Head of caudate nucleus (tissue), 42 donors: ENCODE measurements around the gene RAB5B.
A peak's percentile ranks its signal among the peaks of the same experiment; 100 is the strongest.
"Not testable (repeated sequence)": the region's sequence is repeated elsewhere in the genome, so short reads cannot be mapped to it uniquely, and the experiment has no call there.

Experiments used
- DNase-seq, 42 donors: peaks; one replicate each; pipeline versions ENCODE4 v3.0.0 to v3.0.0-alpha.2; 2020 to 2021; ENCODE audit warnings: mixed read lengths in 7 of 42
- intact Hi-C: fragments of 100-400 bp; cut with DNase I; formaldehyde crosslinking; loops from one replicate; pipeline ENCODE4 v1.15.0; 2022

The RAB5B gene

DNA sequence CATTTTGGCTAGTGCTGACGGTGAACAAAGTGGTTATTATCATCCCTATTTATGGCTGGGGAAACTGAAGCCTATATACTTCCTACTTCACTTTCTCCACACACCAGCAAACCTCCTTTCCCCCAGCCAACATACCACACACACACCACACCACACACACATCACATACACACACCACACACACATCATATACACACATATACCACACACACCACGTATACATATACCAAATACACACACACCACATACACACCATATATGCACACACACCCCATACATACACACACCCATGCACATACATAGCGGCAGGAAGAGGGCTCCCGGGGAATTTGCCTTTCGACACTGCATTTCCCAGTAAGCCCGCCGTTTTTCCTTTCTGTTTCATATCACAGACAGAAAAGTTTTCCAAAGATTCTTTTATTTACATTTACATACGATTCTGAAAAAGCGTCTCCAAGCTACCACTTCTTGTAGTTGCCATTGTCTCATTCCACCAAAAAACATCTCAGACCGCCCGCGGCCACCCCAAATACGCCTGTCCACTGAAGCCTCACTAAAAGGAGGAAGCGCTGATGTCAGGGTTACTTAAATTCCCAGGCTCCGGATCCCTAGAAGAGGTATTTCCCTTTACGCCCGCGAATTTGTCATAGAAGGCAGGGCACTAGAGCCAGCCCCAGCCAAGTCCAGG is 823 bp upstream of the RAB5B start:
- intact Hi-C loops = loop anchor here (5.0 kb wide), 1 partner anchor 46 kb away; the partner anchor contains the start of gene PYM1
- DNase-seq = peak in 13 of 42 donors; percentile 3 to 48 (median 31)

GRCh38 chr12:55974308-55974730 is 441 bp downstream of the RAB5B start:
- DNase-seq = peak in 11 of 42 donors; percentile 15 to 57 (median 31)
- intact Hi-C loops = loop anchor here (5.0 kb wide), 1 partner anchor 47 kb away; the partner anchor contains the start of gene PYM1

DNA sequence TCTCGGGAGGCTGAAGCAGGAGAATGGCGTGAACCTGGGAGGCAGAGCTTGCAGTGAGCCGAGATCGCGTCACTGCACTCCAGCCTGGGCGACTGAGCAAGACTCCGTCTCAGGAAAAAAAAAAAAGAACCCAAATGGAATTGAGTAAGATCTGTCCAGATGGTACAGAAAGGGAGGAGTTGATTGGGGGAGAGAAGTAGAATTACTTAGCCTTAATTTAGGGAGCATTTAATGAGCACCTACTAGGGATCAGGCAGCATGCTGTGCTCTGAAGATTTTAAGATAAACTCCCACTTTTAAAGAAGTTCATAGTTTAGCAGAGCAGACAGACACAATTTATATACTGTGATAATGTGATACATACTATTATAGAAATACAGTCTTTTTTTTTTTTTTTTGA is 4.5 kb downstream of the RAB5B start:
- intact Hi-C loops = no loop called here
- no peak for DNase-seq

DNA sequence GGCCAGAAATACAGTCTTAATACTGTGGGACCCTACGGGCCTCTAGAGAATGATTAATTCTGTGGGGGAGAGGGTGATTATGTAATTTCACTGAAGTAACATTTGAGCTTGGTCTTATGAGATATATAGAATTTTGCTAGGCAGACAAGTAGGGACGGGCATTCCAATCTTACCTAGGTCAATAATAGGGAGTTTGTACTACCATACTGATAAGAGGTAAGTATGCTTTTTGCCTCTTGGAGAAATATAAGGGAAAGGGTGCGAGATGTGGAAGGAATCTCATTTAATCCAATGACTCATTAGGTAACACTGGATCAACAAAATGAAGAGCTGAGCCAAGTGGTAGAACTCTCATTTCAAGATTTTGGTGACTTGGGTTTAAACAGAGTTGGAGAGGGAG is 5.2 kb downstream of the RAB5B start:
- no peak for DNase-seq
- intact Hi-C loops = no loop called here

- DNase-seq = peak in 35 of 42 donors; percentile 5 to 80 (median 53)
- intact Hi-C loops = not testable (repeated sequence)
Observed at GRCh38 chr12:55981882-55982281, 8.0 kb downstream of the RAB5B start.

GRCh38 chr12:55982319-55982936 is 8.6 kb downstream of the RAB5B start:
- no peak for DNase-seq
- intact Hi-C loops = no loop called here

- DNase-seq = no peak
- intact Hi-C loops = no loop called here
Observed at GRCh38 chr12:55983232-55983842, 9.5 kb downstream of the RAB5B start.

- DNase-seq = no peak
- intact Hi-C loops = no loop called here
Observed at GRCh38 chr12:55984861-55985260, 11.0 kb downstream of the RAB5B start.

DNA sequence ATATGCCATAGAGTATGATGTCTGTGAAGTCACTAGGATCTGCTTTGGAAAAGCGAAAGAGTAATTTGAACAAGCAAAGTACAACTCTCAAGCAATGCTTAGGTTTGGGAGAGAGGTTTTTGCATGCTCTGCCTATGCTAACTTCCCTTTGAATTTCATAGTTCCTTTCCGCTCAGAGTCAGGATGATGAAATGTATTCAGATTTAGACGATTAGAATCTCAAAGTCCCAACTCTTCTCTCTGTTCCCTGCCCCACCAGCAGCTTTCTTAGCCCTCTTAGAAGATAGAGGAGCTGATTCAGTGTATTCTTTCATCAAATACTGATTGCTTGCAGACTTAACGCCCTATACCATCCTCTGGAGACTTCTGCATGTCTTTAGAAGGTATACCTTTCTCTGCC is 11.5 kb downstream of the RAB5B start:
- intact Hi-C loops = no loop called here
- no peak for DNase-seq

- DNase-seq, intact Hi-C loops: not testable (repeated sequence)
Observed at GRCh38 chr12:55985976-55986375, 12.1 kb downstream of the RAB5B start.

GRCh38 chr12:55991110-55991509 is 17.2 kb downstream of the RAB5B start:
- no peak for DNase-seq
- intact Hi-C loops = loop anchor here (10.0 kb wide), 1 partner anchor 114 kb away; the partner anchor contains the start of gene PA2G4

- intact Hi-C loops = loop anchor here (10.0 kb wide), 1 partner anchor 111 kb away; the partner anchor contains the start of gene PA2G4
- DNase-seq = no peak
Observed at GRCh38 chr12:55993230-55993853, 19.5 kb downstream of the RAB5B start.

DNA sequence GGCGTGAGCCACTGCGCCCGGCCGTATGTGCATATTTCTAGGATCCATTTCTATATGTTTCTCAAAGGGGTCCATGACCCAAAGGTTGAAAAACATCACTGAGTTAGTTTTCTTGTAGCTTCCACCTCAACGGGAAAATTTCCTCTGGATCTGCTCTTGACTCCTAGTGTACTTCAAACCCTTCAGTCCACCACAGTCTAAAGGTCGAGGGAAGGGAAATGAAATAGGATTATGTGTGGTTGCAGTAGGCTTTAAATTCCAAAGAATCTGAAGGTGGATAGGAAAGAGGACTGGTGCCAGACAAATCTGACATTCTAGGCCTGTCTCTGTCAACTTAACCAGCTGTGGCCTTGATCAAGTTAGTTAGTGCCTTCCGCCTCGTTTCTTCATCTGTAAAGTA is 21.5 kb downstream of the RAB5B start:
- DNase-seq = no peak
- intact Hi-C loops = loop anchor here (5.0 to 10.0 kb wide), 2 partner anchors 47 to 109 kb away; partner anchors contain the start of genes PA2G4 and RPS26

- intact Hi-C loops = loop anchor here (5.0 to 10.0 kb wide), 2 partner anchors 46 to 109 kb away; partner anchors contain the start of genes PA2G4 and RPS26
- DNase-seq = peak in 41 of 42 donors; percentile 33 to 87 (median 65)
Observed at GRCh38 chr12:55996201-55996714, 22.4 kb downstream of the RAB5B start.

GRCh38 chr12:55996715-55997534 is 23.0 kb downstream of the RAB5B start, which contains the start of gene SUOX:
Gene SUOX (plus strand): TSS chr12:55997276. CDS start chr12:56002222, 4,946 bp downstream.
- intact Hi-C loops = loop anchor here (5.0 to 10.0 kb wide), 2 partner anchors 45 to 108 kb away; partner anchors contain the start of genes PA2G4 and RPS26
- DNase-seq = peak; percentile 89 to 99 (median 98)

DNA sequence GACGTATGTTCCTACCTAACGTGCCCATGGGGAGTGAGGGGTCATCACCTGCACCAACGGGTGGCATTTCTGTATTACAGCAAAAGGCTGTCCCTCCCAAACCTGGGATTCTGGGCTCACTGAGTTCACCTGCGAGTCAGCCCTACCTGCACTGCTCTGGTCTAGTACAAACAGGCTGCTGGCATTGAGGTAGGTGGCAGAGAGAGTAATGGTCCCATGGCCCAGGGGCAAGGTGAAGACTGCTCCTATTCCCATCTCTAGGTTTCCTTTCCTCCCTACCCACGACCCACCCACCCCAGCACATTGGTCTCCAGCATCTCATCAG is 23.6 kb downstream of the RAB5B start:
- intact Hi-C loops = loop anchor here (5.0 to 10.0 kb wide), 2 partner anchors 45 to 107 kb away; partner anchors contain the start of genes PA2G4 and RPS26
- DNase-seq = peak in 6 of 42 donors; percentile 10 to 39 (median 18)

- not testable (repeated sequence) for DNase-seq
- intact Hi-C loops = loop anchor here (5.0 to 10.0 kb wide), 2 partner anchors 43 to 105 kb away; partner anchors contain the start of genes PA2G4 and RPS26
Observed at GRCh38 chr12:55999522-55999921, 25.6 kb downstream of the RAB5B start.
